ENCODE measurements around the gene PSEN1.

- TF ChIP-seq TEAD4 (IDR thresholded peaks at IDR 0.05; ENCODE audit: low read depth, low read length) (no peak), TBP (IDR thresholded peaks at IDR 0.05; ENCODE audit: low read depth, low read length) (no peak), CEBPB (IDR thresholded peaks at IDR 0.05; ENCODE audit: low read depth, low read length) (no peak), MAFK (IDR thresholded peaks at IDR 0.05; ENCODE audit: low read depth, low read length) (no peak)
Observed at GRCh38 chr14:73233564-73233963, 97.3 kb downstream of the PSEN1 start.

Measured in H1 (cell line).